ENCODE results near the gene PLXNA4.

The PLXNA4 gene

DNA sequence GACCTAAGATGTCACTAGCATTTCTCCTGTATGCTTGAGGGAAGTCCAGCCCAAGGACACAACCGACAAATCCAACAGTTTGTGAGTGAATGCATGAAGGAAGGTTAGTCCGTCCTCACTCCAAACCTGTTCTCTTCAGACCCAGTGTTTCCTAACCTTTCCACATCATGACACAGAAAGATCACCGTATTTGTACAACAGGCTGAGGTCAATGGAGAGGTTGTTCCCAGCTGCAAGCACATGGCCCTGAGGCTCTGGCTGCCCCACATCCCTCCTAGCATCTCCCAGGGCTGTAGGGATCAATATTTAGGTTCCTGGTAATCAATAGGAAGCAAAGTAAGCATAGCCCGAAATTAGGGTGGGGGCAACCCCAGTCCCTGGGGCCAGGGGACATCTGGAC is 227.9 kb downstream of the PLXNA4 start:
- TF ChIP-seq, protein P1, sequence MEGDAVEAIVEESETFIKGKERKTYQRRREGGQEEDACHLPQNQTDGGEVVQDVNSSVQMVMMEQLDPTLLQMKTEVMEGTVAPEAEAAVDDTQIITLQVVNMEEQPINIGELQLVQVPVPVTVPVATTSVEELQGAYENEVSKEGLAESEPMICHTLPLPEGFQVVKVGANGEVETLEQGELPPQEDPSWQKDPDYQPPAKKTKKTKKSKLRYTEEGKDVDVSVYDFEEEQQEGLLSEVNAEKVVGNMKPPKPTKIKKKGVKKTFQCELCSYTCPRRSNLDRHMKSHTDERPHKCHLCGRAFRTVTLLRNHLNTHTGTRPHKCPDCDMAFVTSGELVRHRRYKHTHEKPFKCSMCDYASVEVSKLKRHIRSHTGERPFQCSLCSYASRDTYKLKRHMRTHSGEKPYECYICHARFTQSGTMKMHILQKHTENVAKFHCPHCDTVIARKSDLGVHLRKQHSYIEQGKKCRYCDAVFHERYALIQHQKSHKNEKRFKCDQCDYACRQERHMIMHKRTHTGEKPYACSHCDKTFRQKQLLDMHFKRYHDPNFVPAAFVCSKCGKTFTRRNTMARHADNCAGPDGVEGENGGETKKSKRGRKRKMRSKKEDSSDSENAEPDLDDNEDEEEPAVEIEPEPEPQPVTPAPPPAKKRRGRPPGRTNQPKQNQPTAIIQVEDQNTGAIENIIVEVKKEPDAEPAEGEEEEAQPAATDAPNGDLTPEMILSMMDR (IDR thresholded peaks at IDR 0.05) = no peak

DNA sequence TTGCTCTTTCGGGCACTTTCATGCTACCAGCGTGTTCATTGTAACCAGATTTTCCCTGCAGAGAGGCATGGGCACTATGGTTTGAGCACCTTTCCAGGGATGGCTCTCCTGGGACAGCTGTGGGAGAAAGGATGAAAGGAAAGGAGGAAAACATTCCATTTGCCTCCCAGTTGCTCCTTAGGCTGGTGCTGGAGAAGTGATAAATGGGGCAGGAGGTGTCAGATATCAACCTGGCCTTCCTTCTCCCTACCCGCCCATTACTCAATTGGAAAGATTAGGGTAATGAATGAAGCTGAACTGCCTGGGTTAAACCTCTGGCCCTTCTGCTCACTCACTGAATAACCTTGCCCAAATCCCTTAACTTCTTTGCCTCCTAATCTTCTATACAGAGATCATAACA is 228.4 kb downstream of the PLXNA4 start:
- TF ChIP-seq, protein P1 (IDR thresholded peaks at IDR 0.05) = no peak

DNA sequence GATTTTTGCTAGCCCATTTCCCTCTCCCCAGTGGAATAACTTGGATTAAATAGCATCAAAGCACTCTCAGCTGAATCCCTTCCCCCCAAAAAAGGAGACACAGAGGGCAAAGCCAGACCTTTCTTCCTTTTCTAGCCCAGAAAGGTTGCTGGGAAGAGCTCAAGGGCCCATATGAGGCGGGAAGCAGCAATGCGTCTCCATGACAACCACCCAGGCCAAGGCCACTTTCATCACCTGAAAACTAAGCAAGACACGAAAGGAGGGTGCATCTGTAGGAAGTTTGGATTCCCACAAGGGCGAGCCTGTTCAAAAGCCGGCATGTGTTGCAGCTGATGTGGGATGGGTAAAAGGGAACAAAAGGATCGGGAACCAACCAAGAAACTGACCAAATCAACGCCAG is 229.1 kb downstream of the PLXNA4 start:
- TF ChIP-seq, protein P1 (IDR thresholded peaks at IDR 0.05) = no peak

DNA sequence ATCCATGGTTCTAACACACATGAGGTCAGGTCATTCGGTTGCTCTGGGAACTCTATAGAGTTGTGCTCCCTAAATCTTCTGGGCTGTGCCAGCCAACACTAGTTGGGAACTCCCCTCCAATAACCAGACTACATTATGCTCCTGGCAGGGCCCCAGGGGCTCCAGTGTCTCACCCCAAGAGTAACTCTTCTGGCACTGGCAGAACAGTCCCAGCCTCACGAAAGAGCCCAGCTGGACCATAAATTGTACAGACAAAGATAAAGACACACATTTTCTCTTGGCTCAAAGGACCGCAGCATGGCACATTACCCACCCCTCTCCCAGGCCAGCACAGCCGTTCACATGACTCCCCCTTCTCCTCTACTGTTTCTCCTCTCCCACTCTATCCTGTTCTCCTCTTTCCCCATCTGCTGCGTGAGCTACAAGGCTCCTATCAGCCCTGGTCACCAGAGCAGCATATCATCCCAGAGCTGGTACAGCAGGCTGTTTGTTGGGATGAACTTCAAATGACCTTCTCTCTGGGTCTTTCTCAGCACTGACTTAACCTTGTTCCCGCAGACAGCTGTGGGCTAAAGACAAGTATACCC is 230.6 kb downstream of the PLXNA4 start:
- TF ChIP-seq, protein P1 (IDR thresholded peaks at IDR 0.05) = no peak

GRCh38 chr7:132345030-132345429 is 231.2 kb downstream of the PLXNA4 start:
- TF ChIP-seq, protein P1 (IDR thresholded peaks at IDR 0.05) = no peak

DNA sequence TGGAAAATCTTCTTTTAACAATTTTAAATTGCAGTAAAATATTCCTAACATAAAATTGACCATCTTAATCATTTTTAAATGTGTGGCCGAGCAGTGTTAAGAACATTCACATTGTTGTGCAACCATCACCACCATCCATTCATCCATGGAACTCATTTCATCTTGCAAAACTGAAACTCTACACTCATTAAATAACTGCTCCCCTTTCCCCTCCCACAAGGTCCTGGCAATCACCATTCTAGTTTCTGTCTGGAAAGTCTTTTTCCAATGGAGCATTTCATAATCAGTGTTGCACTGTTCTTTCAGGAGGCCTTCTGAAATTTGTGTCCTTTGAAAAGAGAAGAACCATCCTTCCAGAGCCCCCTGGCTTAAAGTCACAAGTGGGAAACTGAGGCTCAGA is 233.1 kb downstream of the PLXNA4 start:
- TF ChIP-seq, protein P1 (IDR thresholded peaks at IDR 0.05) = no peak

DNA sequence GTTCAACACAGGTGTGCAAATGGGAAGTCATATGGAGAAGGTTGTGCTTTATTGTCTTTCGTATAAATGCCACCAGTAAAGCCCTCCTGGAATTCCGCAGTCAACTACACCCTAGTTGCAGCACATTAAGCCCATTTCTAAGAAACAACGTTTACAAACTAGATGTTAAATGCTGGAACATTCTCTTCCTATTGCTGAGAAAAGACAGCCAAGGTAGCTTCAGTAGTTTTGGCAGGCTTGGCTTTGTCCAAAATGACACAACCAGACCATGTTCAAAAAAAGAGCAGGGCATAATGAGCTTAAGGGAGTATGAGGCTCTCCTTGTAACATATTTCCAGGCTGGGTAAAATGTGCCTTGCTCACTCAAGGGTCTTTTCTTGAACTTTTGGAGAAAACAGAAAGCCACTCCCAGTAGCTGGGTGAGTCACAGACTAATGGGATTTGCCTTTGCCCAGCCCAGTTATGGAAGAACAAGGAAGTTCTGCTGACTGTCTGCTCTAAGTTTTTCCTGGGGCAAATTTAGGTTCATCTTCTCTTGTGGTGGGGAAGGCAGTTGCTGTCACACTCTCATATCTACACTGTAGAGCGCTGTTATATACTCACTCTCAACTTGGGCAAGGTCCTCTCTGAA is 238.7 kb downstream of the PLXNA4 start:
- TF ChIP-seq, protein P1 (IDR thresholded peaks at IDR 0.05) = no peak

All from LNCAP (cell line).